Activated gamma-delta T cell treated with Interleukin-2 at 50 U/mL for 16 hours (primary cell): ENCODE measurements around the gene PRELP.
"Not testable (repeated sequence)": the region's sequence is repeated elsewhere in the genome, so short reads cannot be mapped to it uniquely, and the experiment has no call there.

Source experiments
- DNase-seq: peaks from one replicate; pipeline ENCODE4 v3.0.0-alpha.2; 2020

Gene PRELP

DNA sequence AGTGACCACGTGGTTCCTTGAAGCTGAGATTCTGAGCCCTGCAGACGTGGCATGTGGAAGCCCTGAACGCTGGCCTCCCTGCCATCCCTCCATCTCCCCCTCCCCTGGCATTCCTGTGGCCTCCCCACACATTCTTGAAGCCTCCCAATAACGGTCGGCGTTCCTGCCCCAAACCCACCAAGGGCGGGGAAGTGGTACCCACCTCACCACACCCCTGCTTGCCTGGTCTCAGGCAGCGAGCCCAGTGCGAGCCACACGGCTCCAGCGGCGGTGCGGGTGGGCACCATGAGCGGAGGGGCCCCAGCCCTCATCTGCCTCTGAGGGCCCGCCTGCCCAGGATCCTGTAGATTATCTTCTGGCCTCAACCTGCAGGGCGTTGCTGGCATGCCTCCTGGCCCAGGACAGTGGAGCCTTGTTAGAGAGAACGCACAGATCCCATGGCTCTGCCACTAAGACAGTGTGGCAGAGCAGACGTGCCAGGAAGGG lies 20.6 kb upstream of the PRELP start:
- no peak for DNase-seq

GRCh38 chr1:203455706-203456105 lies 19.9 kb upstream of the PRELP start:
- no peak for DNase-seq

- no peak for DNase-seq
Observed at GRCh38 chr1:203456577-203456976, 19.0 kb upstream of the PRELP start.

DNA sequence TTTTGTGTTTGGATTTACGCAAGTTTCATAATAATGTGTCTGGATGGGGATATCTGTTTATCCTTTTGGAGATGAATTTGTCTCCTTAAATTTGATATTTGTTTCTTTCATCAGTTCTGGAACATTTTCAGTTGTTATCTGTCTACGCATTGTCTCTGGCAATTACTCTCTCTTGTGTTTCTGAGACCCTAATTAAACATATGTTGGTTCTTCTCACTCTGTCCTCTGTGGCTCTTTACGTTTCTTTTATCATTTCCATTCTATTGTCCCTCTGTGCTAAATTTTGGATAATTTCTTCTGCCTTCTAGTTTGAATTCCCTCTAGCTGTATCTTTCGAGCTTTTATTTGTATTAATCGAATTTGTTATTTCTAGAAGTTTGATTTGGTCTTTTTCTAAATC lies 17.5 kb upstream of the PRELP start:
- DNase-seq, result no peak

DNA sequence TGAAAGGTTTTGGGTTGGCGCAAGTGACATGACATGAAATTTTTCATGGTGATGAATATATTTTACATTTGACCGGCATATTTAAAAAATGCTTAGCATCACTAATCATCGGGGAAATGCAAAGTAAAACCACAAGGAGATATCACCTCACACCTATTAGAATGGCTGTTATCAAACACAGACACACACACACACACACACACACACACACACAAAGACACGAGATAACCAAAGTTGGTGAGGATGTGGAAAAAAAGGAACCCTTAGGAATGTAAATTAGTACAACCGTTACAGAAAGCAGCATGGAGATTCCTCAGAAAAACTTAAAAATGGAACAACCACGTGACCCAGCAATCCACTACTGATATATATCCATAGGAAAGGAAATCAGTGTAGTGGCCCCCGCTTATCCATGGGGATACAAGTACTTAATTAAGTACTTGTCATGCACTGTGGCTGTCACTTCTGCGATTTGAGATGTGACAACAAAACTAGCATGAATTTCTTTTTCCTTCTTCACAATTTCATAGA lies 15.9 kb upstream of the PRELP start:
- DNase-seq, result no peak

DNA sequence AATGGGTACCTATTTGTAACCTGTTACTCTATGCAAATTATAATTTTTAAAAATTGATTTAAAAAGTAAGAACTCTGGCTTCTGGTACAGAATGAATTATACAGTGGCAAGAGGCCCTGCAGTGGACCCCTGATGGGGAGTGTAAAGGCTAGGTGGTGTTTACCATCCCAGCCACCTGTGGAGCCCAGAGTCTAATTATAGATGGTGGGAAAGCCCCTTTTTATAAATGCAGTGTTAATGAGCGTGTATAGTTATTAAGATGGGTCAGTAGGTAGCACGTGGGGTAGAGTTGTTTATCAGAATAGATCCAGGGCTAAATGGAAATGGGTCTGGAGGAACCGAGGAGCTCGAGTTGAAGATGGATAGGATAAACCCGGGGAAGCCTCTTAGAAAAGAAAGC lies 13.9 kb upstream of the PRELP start:
- DNase-seq, result no peak

DNA sequence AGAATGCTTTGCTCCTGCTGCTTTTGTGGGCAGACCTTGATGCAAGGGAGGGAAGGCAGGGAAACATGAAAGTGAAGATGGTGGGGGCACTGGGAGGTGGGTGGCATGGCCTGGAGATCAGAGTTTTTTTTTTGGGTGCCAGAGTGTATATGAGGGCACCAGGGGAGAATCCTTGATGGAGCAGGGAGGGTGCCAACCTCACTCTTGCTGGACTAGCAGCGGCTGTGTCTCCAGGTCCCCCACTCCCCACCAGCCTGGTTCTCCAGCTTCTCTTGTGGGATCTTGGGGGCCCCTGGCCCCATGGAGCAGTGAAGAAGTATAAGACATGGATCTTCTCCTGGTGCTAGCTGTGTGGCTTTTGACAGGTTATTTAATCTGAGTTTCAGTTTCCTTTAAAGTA lies 13.5 kb upstream of the PRELP start:
- no peak for DNase-seq

- DNase-seq, result no peak
Observed at GRCh38 chr1:203462878-203463277, 12.7 kb upstream of the PRELP start.

GRCh38 chr1:203463469-203464062 lies 12.0 kb upstream of the PRELP start:
- DNase-seq, result no peak

- no peak for DNase-seq
Observed at GRCh38 chr1:203464226-203464625, 11.4 kb upstream of the PRELP start.

DNA sequence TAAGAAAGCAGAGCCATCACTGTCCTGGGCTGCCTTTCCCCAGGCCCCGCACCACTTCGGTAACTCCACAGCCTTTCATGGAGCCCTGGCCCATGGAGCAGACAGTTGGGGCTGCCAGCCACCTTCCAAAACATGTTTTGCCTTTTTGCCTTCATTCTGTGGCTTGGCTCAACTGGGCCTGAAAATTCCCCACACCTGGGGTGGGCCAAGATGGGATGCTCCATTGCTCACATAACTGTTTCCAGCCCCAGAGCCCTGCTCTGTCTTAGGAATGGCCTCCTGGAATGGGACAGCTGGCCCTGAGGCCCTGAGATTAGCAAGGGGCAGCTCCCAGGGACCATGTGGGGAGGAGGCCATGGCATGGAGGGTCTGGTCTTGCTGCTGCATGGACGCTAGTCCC lies 10.9 kb upstream of the PRELP start:
- no peak for DNase-seq

DNA sequence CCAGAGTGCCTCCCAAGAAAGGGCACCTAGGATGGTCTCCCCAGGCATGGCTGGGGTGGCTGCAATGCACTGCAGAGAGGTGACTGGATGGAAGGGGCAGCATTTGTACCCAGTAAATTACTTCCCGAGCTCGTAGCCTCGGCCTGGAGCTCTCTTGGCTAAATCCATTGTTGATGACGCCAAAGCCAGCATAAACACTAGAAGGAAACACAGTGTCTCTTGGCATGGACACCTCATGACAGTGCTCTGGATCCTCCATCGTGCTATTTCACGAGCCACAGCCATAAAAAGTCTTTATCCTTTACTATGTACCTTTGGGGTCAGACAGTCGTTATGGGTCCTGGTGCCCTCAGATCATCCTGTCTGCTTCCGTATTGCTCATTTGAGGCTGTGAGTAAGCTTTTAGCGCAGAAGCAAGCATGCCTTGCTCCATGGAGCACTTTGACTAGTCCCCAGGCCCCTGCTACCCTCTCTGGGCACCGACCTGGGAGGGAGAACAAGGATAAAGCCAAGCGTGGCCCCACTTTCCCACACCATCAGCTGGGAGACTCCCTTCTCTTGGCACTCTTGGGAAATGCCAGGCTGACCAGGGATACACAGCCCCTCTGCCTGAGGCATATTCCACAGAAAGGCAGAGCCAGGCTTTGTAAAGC lies 10.3 kb upstream of the PRELP start:
- no peak for DNase-seq

GRCh38 chr1:203465948-203466347 lies 9.7 kb upstream of the PRELP start:
- no peak for DNase-seq

GRCh38 chr1:203466906-203467549 lies 8.6 kb upstream of the PRELP start:
- DNase-seq, result not testable (repeated sequence)

- no peak for DNase-seq
Observed at GRCh38 chr1:203467550-203467921, 8.1 kb upstream of the PRELP start.

DNA sequence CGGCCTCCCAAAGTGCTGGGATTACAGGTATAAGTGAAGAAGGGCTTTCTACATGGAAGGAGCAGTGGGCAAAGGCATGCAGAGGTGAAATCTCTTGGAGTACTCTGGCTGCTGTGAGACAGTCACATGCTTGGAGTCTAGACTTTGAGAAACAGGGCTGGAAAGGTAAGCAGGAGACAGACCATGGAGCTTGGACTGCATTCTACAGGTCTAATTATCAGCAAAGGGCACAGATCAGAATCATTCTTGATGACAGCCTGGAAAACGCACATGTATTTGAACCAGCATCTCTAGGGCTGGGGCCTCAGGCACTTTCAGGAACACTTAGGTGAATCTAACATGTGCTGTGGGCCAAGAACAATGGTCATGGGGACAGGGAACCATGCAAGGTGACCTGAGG lies 7.3 kb upstream of the PRELP start:
- DNase-seq, result no peak

DNA sequence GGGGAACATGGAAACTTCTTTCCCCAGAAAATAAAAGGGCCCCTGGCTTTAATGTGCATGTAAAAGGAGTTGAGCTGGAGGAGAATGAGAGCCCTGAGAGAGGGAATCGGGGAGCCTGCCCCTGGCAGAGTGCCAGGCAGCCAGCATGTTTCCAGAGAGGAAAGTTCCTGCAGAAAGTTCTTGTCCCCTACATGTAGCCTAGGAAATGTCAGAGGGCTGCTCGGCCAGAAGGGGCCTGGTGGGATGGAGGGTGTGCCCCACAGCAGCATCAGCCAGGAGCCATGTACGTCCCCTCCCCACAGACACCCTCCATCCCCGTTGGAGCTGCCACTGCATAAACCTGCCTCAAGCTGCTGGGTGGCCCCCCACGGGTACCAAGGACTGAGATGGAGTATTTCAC lies 5.4 kb upstream of the PRELP start:
- no peak for DNase-seq

- no peak for DNase-seq
Observed at GRCh38 chr1:203471841-203472240, 3.8 kb upstream of the PRELP start.

DNA sequence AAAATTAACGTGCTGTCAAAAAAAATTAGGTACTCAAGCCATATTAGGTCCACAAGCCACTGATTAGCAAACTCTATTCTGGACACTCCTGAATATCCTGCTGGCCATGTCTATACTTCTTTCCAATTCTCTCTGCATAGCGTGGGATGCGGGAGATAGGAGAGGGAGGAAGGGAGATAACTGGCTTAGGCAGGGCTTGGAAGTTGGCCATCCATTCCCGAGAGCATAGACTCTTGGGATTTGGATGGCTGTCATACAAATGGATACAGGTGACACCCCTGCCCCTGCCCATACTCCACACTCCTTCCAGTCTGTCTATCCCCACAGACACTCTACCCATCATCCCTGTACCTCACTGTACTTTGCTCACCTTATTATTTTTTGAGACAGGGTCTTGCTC lies 2.3 kb upstream of the PRELP start:
- DNase-seq, result no peak

GRCh38 chr1:203473781-203474305 lies 1.8 kb upstream of the PRELP start:
- DNase-seq, result no peak

GRCh38 chr1:203476216-203476814 lies 709 bp downstream of the PRELP start:
- no peak for DNase-seq

GRCh38 chr1:203477748-203478147 lies 2.1 kb downstream of the PRELP start:
- DNase-seq, result no peak

DNA sequence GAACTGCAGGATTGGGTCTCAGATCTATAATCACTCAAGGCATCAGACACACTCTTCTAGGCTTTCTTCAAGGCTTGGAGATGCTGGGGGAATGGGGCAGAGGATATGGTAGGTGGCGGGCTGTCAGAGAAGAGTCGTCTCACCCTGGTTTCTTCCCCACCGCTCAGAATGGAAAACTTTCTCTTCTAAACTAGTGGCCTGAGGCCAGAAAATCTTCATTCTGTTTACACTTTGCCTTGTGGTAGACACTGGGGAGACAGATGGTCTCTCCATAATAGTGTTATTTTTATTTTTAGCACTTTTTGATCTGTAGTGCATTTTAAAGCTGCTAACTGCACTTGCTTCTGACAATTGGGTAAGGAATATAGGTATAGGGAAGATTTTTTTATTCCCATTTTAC lies 2.6 kb downstream of the PRELP start:
- no peak for DNase-seq

DNA sequence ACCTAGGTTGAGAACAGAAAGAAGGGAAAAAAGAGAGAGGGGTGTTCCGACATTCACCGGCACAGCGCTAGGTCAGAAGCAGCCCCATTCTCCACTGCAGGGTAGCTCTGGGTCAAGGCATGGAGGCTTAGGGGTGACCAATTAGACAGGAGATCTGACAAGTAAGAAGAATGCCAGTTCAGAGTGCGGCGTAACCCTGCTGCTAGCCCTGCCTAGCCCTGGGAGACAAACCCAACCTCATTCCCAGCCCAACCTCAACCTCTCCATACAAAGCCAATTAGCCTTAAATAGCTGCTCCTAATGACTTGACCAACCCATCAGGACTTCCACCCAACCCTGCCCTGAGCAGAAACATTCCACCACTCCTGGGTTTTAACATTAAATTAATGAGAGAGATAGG lies 3.4 kb downstream of the PRELP start:
- DNase-seq, result no peak
